ENCODE results near the gene DTNBP1.
"Not testable (repeated sequence)": the region's sequence is repeated elsewhere in the genome, so short reads cannot be mapped to it uniquely, and the experiment has no call there.

DTNBP1 gene

GRCh38 chr6:15673666-15674065 is 10.8 kb upstream of the DTNBP1 start:
- DNase-seq: no peak
- intact Hi-C loops (cut with DNase I): no loop called here

GRCh38 chr6:15672818-15673217 is 10.0 kb upstream of the DTNBP1 start:
- intact Hi-C loops (cut with DNase I): no loop called here
- DNase-seq: no peak

- intact Hi-C loops (cut with DNase I): no loop called here
- DNase-seq: no peak
These were observed 9.5 kb upstream of the DTNBP1 start for GRCh38 chr6:15672291-15672690.

- intact Hi-C loops (cut with DNase I): no loop called here
- DNase-seq: no peak
These were observed 6.1 kb upstream of the DTNBP1 start for GRCh38 chr6:15668918-15669317.

GRCh38 chr6:15666896-15667295 is 4.1 kb upstream of the DTNBP1 start:
- DNase-seq; intact Hi-C loops (cut with DNase I): not testable (repeated sequence)

GRCh38 chr6:15665237-15665636 is 2.4 kb upstream of the DTNBP1 start:
- intact Hi-C loops (cut with DNase I): no loop called here
- no peak for DNase-seq

- intact Hi-C loops (cut with DNase I): no loop called here
- no peak for DNase-seq
These were observed 473 bp upstream of the DTNBP1 start for GRCh38 chr6:15663130-15663871.

- intact Hi-C loops (cut with DNase I): no loop called here
- peak in 2 of 42 donors; percentile 7 to 47 for DNase-seq
These were observed 939 bp downstream of the DTNBP1 start for GRCh38 chr6:15661853-15662325.

GRCh38 chr6:15659181-15659580 is 3.6 kb downstream of the DTNBP1 start:
- intact Hi-C loops (cut with DNase I): no loop called here
- no peak for DNase-seq

GRCh38 chr6:15658181-15658744 is 4.6 kb downstream of the DTNBP1 start:
- DNase-seq: no peak
- intact Hi-C loops (cut with DNase I): no loop called here

GRCh38 chr6:15657290-15657689 is 5.5 kb downstream of the DTNBP1 start:
- DNase-seq: no peak
- intact Hi-C loops (cut with DNase I): no loop called here

GRCh38 chr6:15656145-15656544 is 6.7 kb downstream of the DTNBP1 start:
- no peak for DNase-seq
- intact Hi-C loops (cut with DNase I): no loop called here

GRCh38 chr6:15654250-15654649 is 8.6 kb downstream of the DTNBP1 start:
- intact Hi-C loops (cut with DNase I): no loop called here

GRCh38 chr6:15653581-15653980 is 9.2 kb downstream of the DTNBP1 start:
- intact Hi-C loops (cut with DNase I): no loop called here
- DNase-seq: no peak

More at GRCh38 chr6:15654250-15654649, 8.6 kb downstream of the DTNBP1 start:
- no peak for DNase-seq

- intact Hi-C loops (cut with DNase I); DNase-seq: not testable (repeated sequence)
These were observed 12.7 kb downstream of the DTNBP1 start for GRCh38 chr6:15650004-15650559.

GRCh38 chr6:15644904-15645303 is 17.9 kb downstream of the DTNBP1 start:
- DNase-seq: no peak
- intact Hi-C loops (cut with DNase I): no loop called here

GRCh38 chr6:15643542-15643941 is 19.3 kb downstream of the DTNBP1 start:
- intact Hi-C loops (cut with DNase I): no loop called here
- DNase-seq: no peak

GRCh38 chr6:15642276-15642675 is 20.6 kb downstream of the DTNBP1 start:
- intact Hi-C loops (cut with DNase I): no loop called here
- no peak for DNase-seq

- intact Hi-C loops (cut with DNase I): no loop called here
These were observed 24.5 kb downstream of the DTNBP1 start for GRCh38 chr6:15638373-15638772.

GRCh38 chr6:15631432-15631831 is 31.4 kb downstream of the DTNBP1 start:
- no peak for DNase-seq
- intact Hi-C loops (cut with DNase I): no loop called here

More at GRCh38 chr6:15638373-15638772, 24.5 kb downstream of the DTNBP1 start:
- DNase-seq: no peak

GRCh38 chr6:15630202-15630601 is 32.6 kb downstream of the DTNBP1 start:
- no peak for DNase-seq
- intact Hi-C loops (cut with DNase I): no loop called here

Measured in head of caudate nucleus (tissue), 42 donors.